Heart left ventricle (tissue), 13 donors: Measurements from ENCODE around the gene MAP4K2.

Source experiments
- CTCF ChIP-seq, 12 donors: fragments of 200-600 bp; sonication (generic) in 4 of 12; IDR thresholded peaks; one replicate each; pipeline versions ENCODE4 v1.5.0 to v1.8.0; 2018 to 2022; ENCODE audit warnings: antibody characterized with exemption in 12 of 12, mild to moderate bottlenecking in 5 of 12
- POLR2A ChIP-seq, 2 donors: fragments of 450-650 bp; IDR thresholded peaks; one replicate each; pipeline ENCODE4 v1.6.1; 2017; ENCODE audit warnings: antibody characterized with exemption in 2 of 2, mild to moderate bottlenecking in 2 of 2, moderate library complexity in 2 of 2
- donor health status: ischemic (EF 13 %, LVEDD 7.1; RV severe dilation, severe dysfunction).
- donor health status: DM: no; HTN: yes; CAD: no.
- donor health status: DM: no; HTN: no; CAD: no.
- donor health status: ischemic (EF 25% LVEDD 6.9; RV normal size, moderate dysfunction).
- donor health status: ischemic (EF 25% LVEDD 5.7; RV mildly dilated, moderate dysfunction).
- donor health status: ischemic (EF 35%, LVEDD 5.7; RV mildly dilated, moderate dysfunction).
- donor health status: nonischemic (EF 11% LVEDD 7.7; RV severe dilation, severe dysfunction).
- donor health status: DM: yes; HTN: yes; CAD: no.
- donor health status: PGD.
- donor health status: ischemic (EF 29% LVEDD 5.4; RV normal size, mild dysfunction).
- donor health status: nonischemic (EF 23%, LVEDD 6.1; RV moderate dilation, normal function).

- no peak for TF ChIP-seq CTCF (IDR thresholded peaks at IDR 0.05)
- no peak for TF ChIP-seq POLR2A (IDR thresholded peaks at IDR 0.05)
Measured at GRCh38 chr11:64770120-64770519, 32.9 kb downstream of the MAP4K2 start.
